H9 (cell line): ENCODE measurements around the gene PSMD10. TPM values are rescaled to one million over a fixed set of nuclear protein-coding genes. Genes with fewer than 3 reads are reported as not detected.

ENCODE experiments used
- DNase-seq: peaks from one replicate; pipeline ENCODE4 v3.0.0-alpha.2; 2017
- H2AFZ ChIP-seq: one replicate; pipeline ENCODE4 v1.6.1; 2013; ENCODE audit warnings: mild to moderate bottlenecking, low read length, control low read depth, moderate library complexity
- H2AK5ac ChIP-seq: 2 replicates; pipeline ENCODE4 v1.6.1; 2013; ENCODE audit warnings: low read length, control low read depth, mixed read lengths; ENCODE audit not compliant: insufficient read length
- H2BK120ac ChIP-seq: one replicate; pipeline ENCODE4 v1.6.1; 2013; ENCODE audit warnings: low read depth, mild to moderate bottlenecking, low read length, control low read depth, inconsistent platforms; ENCODE audit not compliant: poor library complexity, severe bottlenecking
- H2BK12ac ChIP-seq: 2 replicates; pipeline ENCODE4 v1.6.1; 2013; ENCODE audit warnings: low read length, control low read depth, mixed read lengths, low read depth; ENCODE audit not compliant: insufficient read length
- H2BK15ac ChIP-seq: 2 replicates; pipeline ENCODE4 v1.6.1; 2013; ENCODE audit warnings: low read depth, low read length, control low read depth
- H2BK20ac ChIP-seq: one replicate; pipeline ENCODE4 v1.6.1; 2013; ENCODE audit warnings: low read depth, mild to moderate bottlenecking, low read length, control low read depth, inconsistent platforms; ENCODE audit not compliant: poor library complexity, severe bottlenecking
- H2BK5ac ChIP-seq: 2 replicates; pipeline ENCODE4 v1.6.1; 2013; ENCODE audit warnings: low read length, control low read depth, mixed read lengths; ENCODE audit not compliant: insufficient read length
- H3K14ac ChIP-seq: 2 replicates; pipeline ENCODE4 v1.6.1; 2013; ENCODE audit warnings: low read length, control low read depth; ENCODE audit not compliant: insufficient read depth
- H3K18ac ChIP-seq: 2 replicates; pipeline ENCODE4 v1.6.1; 2013; ENCODE audit warnings: low read depth, mild to moderate bottlenecking, mixed read lengths, low read length, control low read depth; ENCODE audit not compliant: insufficient read length
- H3K23ac ChIP-seq: 2 replicates; pipeline ENCODE4 v1.6.1; 2013; ENCODE audit warnings: low read length, control low read depth, mixed read lengths, low read depth; ENCODE audit not compliant: insufficient read length
- H3K23me2 ChIP-seq: 2 replicates; pipeline ENCODE4 v1.6.1; 2013; ENCODE audit warnings: low read depth, mild to moderate bottlenecking, mixed read lengths, low read length, control low read depth; ENCODE audit not compliant: insufficient read length, poor library complexity, severe bottlenecking
- H3K27ac ChIP-seq: 2 replicates; pipeline ENCODE4 v1.5.1; 2013; ENCODE audit warnings: low read length, control low read depth, mixed read lengths, low read depth; ENCODE audit not compliant: insufficient read length
- H3K27me3 ChIP-seq: 2 replicates; pipeline ENCODE4 v1.6.1; 2013; ENCODE audit warnings: low read length, control low read depth, inconsistent platforms; ENCODE audit not compliant: insufficient read depth
- H3K4ac ChIP-seq: 2 replicates; pipeline ENCODE4 v1.6.1; 2013; ENCODE audit warnings: low read depth, mild to moderate bottlenecking, control low read depth, inconsistent platforms, low read length, moderate library complexity
- H3K4me1 ChIP-seq: 2 replicates; pipeline ENCODE4 v1.6.1; 2013; ENCODE audit warnings: low read length, control low read depth, inconsistent platforms; ENCODE audit not compliant: insufficient read depth
- H3K4me2 ChIP-seq: 2 replicates; pipeline ENCODE4 v1.6.1; 2013; ENCODE audit warnings: low read length, control low read depth, mixed read lengths; ENCODE audit not compliant: insufficient read length, insufficient read depth
- H3K56ac ChIP-seq: 2 replicates; pipeline ENCODE4 v1.6.1; 2013; ENCODE audit warnings: low read depth, mild to moderate bottlenecking, mixed read lengths, low read length, control low read depth; ENCODE audit not compliant: insufficient read length
- H3K79me1 ChIP-seq: 2 replicates; pipeline ENCODE4 v1.6.1; 2013; ENCODE audit warnings: low read depth, mild to moderate bottlenecking, moderate library complexity, low read length, control low read depth, inconsistent platforms; ENCODE audit not compliant: insufficient read depth, poor library complexity, severe bottlenecking
- H3K79me2 ChIP-seq: 2 replicates; pipeline ENCODE4 v1.6.1; 2013; ENCODE audit warnings: low read length, control low read depth, inconsistent platforms; ENCODE audit not compliant: insufficient read depth
- H3K9ac ChIP-seq: 2 replicates; pipeline ENCODE4 v1.6.1; 2013; ENCODE audit warnings: low read length, control low read depth, mixed read lengths; ENCODE audit not compliant: insufficient read length; ENCODE audit errors: extremely low read depth
- H3K9me3 ChIP-seq: one replicate; pipeline ENCODE4 v1.6.1; 2013; ENCODE audit warnings: low read depth, low read length, inconsistent platforms; ENCODE audit not compliant: control insufficient read depth
- H3T11ph ChIP-seq: one replicate; pipeline ENCODE4 v1.6.1; 2013; ENCODE audit warnings: mild to moderate bottlenecking, low read length, control low read depth, inconsistent platforms
- H4K20me1 ChIP-seq: one replicate; pipeline ENCODE4 v1.6.1; 2013; ENCODE audit not compliant: control insufficient read depth, insufficient read length, insufficient read depth
- H4K5ac ChIP-seq: 2 replicates; pipeline ENCODE4 v1.6.1; 2013; ENCODE audit warnings: low read depth, mild to moderate bottlenecking, mixed read lengths, low read length, control low read depth; ENCODE audit not compliant: insufficient read length
- H4K8ac ChIP-seq: replicated peaks from 2 replicates; pipeline ENCODE4 v1.6.1; 2013; ENCODE audit warnings: low read length, control low read depth, mixed read lengths, low read depth; ENCODE audit not compliant: insufficient read length
- H4K91ac ChIP-seq: 2 replicates; pipeline ENCODE4 v1.6.1; 2013; ENCODE audit warnings: low read depth, mild to moderate bottlenecking, moderate library complexity, mixed read lengths, low read length, control low read depth; ENCODE audit not compliant: insufficient read length
- H3K27ac Mint-ChIP-seq, 3 experiments: 2 replicates in 2 of 3; 3 replicates in 1 of 3; pipeline ENCODE4 v1.8.0; 2020 to 2021; ENCODE audit warnings: mixed read lengths in 3 of 3, mild to moderate bottlenecking in 1 of 3, moderate library complexity in 1 of 3
- H3K27me3 Mint-ChIP-seq: 2 replicates; pipeline ENCODE4 v1.8.0; 2021; ENCODE audit warnings: low read depth, mild to moderate bottlenecking, moderate library complexity, mixed read lengths
- H3K36me3 Mint-ChIP-seq, 3 experiments: 2 replicates in 2 of 3; 3 replicates in 1 of 3; pipeline ENCODE4 v1.8.0; 2020 to 2021; ENCODE audit warnings: low read depth in 3 of 3, mixed read lengths in 3 of 3; ENCODE audit not compliant: insufficient read depth in 1 of 3
- H3K4me1 Mint-ChIP-seq, 2 experiments: 2 replicates each; pipeline ENCODE4 v1.8.0; 2020; ENCODE audit warnings: mixed read lengths in 2 of 2
- H3K4me3 Mint-ChIP-seq, 2 experiments: 2 replicates in 1 of 2; 3 replicates in 1 of 2; pipeline ENCODE4 v1.8.0; 2020 to 2021; ENCODE audit warnings: mild to moderate bottlenecking in 2 of 2, mixed read lengths in 2 of 2, moderate library complexity in 1 of 2
- H3K9me3 Mint-ChIP-seq, 2 experiments: 2 replicates in 1 of 2; 3 replicates in 1 of 2; pipeline ENCODE4 v1.8.0; 2020; ENCODE audit warnings: mild to moderate bottlenecking in 2 of 2, mixed read lengths in 2 of 2, moderate library complexity in 1 of 2
- CTCF ChIP-seq: fragments of 200-600 bp; sonication (generic); conservative IDR thresholded peaks from 3 replicates; pipeline ENCODE4 v1.8.0; 2021; ENCODE audit warnings: antibody characterized with exemption, mild to moderate bottlenecking
- WGBS: extraction: QIAGEN DNeasy Blood & Tissue Kit; methylation state at CpG from one replicate; pipeline ENCODE4 v1.1.7; 2013; ENCODE audit warnings: missing lambda C conversion rate, low lambda C conversion rate, mixed read lengths; ENCODE audit not compliant: insufficient read length; ENCODE audit errors: extremely low coverage; 5-methylcytosine and 5-hydroxymethylcytosine counted together
- total RNA-seq: library from RNA; stranded (reverse); gene quantifications from 2 replicates; pipeline ENCODE4 v1.2.1, GENCODE V29; 2021

The PSMD10 gene
- total RNA-seq, 1 experiment from 2014 or later: 93.9 TPM

GRCh38 chrX:108081110-108081509 is 10.2 kb downstream of the PSMD10 start:
- no peaks in the 10 kb centered on the region for H3K4me1 Mint-ChIP-seq
- H3K36me3 Mint-ChIP-seq: peaks cover 2 to 15% (median 10%) of the 10 kb centered on the region in 3 experiments; a peak in 5 of 7 replicates
- no peak overlapping the region for H2BK12ac ChIP-seq
- TF ChIP-seq CTCF: no peak
- H3T11ph ChIP-seq: no peak overlapping the region
- H4K5ac ChIP-seq: no peak overlapping the region
- H3K27ac ChIP-seq: no peak overlapping the region
- no peak overlapping the region for H2AK5ac ChIP-seq
- no peak overlapping the region for H3K56ac ChIP-seq
- H4K91ac ChIP-seq: no peak overlapping the region
- no peaks in the 10 kb centered on the region for H3K27me3 ChIP-seq
- H2BK20ac ChIP-seq: no peak overlapping the region
- no peak overlapping the region for H3K9ac ChIP-seq
- H2BK120ac ChIP-seq: no peak overlapping the region
- no peaks in the 10 kb centered on the region for H4K20me1 ChIP-seq
- no peak overlapping the region for H2AFZ ChIP-seq
- no peak overlapping the region for H3K4me3 Mint-ChIP-seq
- no peaks in the 10 kb centered on the region for H3K23me2 ChIP-seq
- H3K4me2 ChIP-seq: no peak overlapping the region
- no peak overlapping the region for H2BK5ac ChIP-seq
- no peak for DNase-seq
- no peak overlapping the region for H3K14ac ChIP-seq
- WGBS: no CpG with 5 or more reads among the region's 2 CpGs
- H3K27me3 Mint-ChIP-seq: no peaks in the 10 kb centered on the region
- H2BK15ac ChIP-seq: no peak overlapping the region
- H3K18ac ChIP-seq: no peak overlapping the region
- H3K23ac ChIP-seq: no peak overlapping the region
- no peaks in the 10 kb centered on the region for H3K9me3 Mint-ChIP-seq
- H3K4me1 ChIP-seq: no peaks in the 10 kb centered on the region
- H4K8ac ChIP-seq: no peak overlapping the region
- H3K79me2 ChIP-seq: no peaks in the 10 kb centered on the region
- no peak overlapping the region for H3K4ac ChIP-seq
- H3K9me3 ChIP-seq: no peaks in the 10 kb centered on the region
- no peak overlapping the region for H3K27ac Mint-ChIP-seq
- no peaks in the 10 kb centered on the region for H3K79me1 ChIP-seq
